IPS-18c (cell line): ENCODE measurements around the gene ZFAND3.
"Not testable (repeated sequence)": the region's sequence is repeated elsewhere in the genome, so short reads cannot be mapped to it uniquely, and the experiment has no call there.

Experiments used
- H3K4me3 ChIP-seq: 2 replicates; pipeline ENCODE4 v1.7.0; 2013; ENCODE audit warnings: low read depth, mild to moderate bottlenecking, low read length, moderate library complexity; ENCODE audit not compliant: insufficient read depth
- H3K9me3 ChIP-seq: one replicate; pipeline ENCODE4 v1.6.1; 2013; ENCODE audit warnings: mild to moderate bottlenecking, low read length, moderate library complexity; ENCODE audit not compliant: control insufficient read depth, insufficient read depth

The ZFAND3 gene

DNA sequence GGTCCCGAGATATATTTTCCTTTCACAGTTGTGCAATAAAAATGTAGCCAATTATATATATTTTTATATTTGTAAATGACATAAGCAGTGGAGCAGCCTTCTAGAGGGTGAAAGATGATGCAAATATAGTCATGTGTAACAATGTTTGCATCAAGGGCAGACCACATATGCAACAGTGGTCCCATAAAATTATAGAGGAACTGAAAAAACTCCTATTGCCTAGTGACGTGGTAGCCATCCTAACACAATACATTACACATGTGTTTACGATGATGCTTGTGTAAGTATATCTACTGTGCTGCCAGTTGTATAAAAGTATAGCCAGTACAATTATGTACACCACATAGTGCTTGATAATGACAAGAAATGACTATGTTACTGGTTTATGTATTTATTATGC is 162.8 kb downstream of the ZFAND3 start:
- no peaks in the 10 kb centered on the region for H3K9me3 ChIP-seq

GRCh38 chr6:37983720-37984501 is 164.4 kb downstream of the ZFAND3 start:
- no peak overlapping the region for H3K4me3 ChIP-seq
- H3K9me3 ChIP-seq, result no peaks in the 10 kb centered on the region

More for the DNA sequence above, 162.8 kb downstream of the ZFAND3 start:
- no peak overlapping the region for H3K4me3 ChIP-seq

DNA sequence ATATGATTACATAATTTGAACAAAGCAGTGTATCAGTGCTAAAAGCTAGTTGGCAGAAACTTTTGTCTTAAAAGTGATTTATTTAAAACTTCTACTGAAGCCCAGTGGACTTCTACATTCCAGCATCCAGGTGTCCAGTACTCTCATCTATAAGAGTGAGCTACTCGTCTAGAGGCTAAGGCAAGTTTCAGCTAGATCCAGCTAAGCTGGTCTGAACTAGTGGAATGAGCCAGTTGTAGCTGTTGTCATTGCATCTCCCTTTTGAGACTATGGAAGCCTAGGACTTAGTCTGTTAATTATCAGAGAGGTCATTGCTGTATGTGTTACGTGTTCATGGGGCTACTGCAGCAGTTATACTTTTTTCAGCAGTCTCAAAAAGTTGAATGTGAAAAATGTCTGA is 165.1 kb downstream of the ZFAND3 start:
- Histone ChIP-seq H3K4me3 (no peak overlapping the region), H3K9me3 (no peaks in the 10 kb centered on the region)

GRCh38 chr6:37985355-37985754 is 165.8 kb downstream of the ZFAND3 start:
- H3K4me3 ChIP-seq, result no peak overlapping the region
- H3K9me3 ChIP-seq, result no peaks in the 10 kb centered on the region

DNA sequence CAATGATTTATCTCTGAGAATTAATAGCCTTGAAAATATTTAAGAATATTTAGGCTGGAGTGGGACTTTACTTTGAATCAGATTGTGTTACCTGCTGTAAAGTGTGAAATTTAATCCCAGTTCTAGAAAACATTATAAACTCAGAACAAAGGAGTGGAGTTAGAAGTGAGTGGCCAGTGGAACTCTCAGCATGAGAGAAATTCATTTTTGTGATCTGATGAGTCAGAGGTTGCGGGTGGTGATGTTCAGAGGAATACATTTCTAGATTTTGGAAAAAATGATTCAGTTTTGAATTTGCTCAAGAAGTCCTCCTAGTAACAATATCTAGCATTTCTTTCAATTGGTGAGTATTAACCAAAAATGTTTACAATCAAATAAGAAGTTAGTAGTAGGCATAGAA is 167.5 kb downstream of the ZFAND3 start:
- Histone ChIP-seq H3K4me3 (no peak overlapping the region), H3K9me3 (no peaks in the 10 kb centered on the region)

DNA sequence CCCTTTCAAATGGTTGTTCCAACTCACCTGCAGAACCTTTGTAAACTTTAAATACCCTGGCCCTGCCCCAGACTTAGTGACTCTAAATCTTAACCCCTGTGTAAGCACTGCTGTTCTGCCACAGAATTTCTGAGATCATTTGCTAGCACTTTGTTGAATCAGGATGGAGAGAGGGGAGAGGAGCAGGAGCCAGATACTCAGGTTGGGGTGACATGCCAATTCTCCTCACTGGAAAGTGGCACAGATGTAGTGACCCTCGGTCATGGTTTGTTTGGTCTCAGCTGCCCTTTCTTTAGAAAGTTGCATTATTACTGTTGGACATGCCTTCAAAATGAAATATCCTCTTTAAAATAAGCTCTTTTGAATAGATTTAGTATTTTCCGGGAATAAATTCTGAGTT is 168.0 kb downstream of the ZFAND3 start:
- H3K4me3 ChIP-seq, result no peak overlapping the region
- H3K9me3 ChIP-seq, result no peaks in the 10 kb centered on the region

- Histone ChIP-seq H3K9me3 (no peaks in the 10 kb centered on the region), H3K4me3 (no peak overlapping the region)
These were observed 168.6 kb downstream of the ZFAND3 start for GRCh38 chr6:37988127-37988526.

- Histone ChIP-seq H3K9me3 (no peaks in the 10 kb centered on the region), H3K4me3 (no peak overlapping the region)
These were observed 169.2 kb downstream of the ZFAND3 start for GRCh38 chr6:37988696-37989095.

- no peaks in the 10 kb centered on the region for H3K9me3 ChIP-seq
These were observed 171.4 kb downstream of the ZFAND3 start for GRCh38 chr6:37990762-37991525.

DNA sequence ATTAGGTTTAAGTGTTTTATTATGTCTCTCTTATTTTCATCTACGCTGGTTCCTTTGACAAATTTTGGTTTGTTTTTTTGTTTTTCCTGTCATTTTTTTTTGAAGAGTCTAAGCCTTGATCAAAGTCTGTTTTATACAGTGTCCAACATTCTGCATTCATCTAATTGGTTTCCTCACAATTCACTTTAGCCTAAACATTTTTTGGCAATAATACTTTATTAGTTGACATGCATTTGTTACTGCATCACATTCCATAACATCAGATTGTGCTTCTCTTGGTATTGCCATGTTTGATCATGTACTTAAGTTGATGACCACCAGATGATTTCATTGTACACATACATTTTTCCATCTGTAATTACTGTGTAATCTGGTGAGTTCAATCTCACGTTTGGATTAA is 173.2 kb downstream of the ZFAND3 start:
- Histone ChIP-seq H3K4me3 (no peak overlapping the region), H3K9me3 (no peaks in the 10 kb centered on the region)

More at GRCh38 chr6:37990762-37991525, 171.4 kb downstream of the ZFAND3 start:
- H3K4me3 ChIP-seq, result no peak overlapping the region

DNA sequence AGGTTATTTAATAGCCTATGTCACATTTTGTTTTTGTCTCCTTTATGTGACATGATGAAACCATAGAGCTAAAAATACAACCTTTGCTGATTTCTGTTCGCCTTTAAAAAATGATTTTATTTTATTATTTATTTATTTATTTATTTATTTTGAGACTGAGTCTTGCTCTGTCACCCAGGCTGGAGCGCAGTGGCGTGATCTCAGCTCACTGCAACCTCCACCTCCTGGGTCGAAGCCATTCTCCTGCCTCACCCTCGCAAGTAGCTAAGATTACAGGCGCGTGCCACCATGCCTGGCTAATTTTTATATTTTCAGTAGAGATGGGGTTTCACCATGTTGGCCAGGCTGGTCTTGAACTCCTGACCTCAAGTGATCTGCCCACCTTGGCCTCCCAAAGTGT is 173.7 kb downstream of the ZFAND3 start:
- H3K4me3 ChIP-seq, H3K9me3 ChIP-seq: not testable (repeated sequence)

- Histone ChIP-seq H3K4me3 (no peak overlapping the region), H3K9me3 (no peaks in the 10 kb centered on the region)
These were observed 174.1 kb downstream of the ZFAND3 start for GRCh38 chr6:37993596-37993995.

DNA sequence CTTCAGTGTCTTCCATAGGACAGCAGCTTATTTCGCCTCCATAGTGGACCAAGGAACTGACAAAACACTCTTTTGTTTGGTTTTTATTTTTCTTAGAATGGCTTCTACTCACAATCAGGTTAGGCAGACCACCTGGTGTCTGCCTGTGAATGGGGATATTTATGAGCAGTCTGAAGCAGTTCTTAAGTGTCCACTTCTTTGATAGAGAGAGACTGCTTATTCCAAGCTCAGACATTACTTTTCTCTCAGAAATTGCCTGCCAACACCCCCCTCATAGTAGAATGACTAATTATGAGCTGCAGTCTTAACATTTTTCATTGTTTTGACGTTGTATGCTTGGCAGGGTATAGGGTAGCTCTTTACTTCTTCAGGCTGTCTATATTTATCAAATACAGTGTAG is 174.7 kb downstream of the ZFAND3 start:
- Histone ChIP-seq H3K4me3 (no peak overlapping the region), H3K9me3 (no peaks in the 10 kb centered on the region)

DNA sequence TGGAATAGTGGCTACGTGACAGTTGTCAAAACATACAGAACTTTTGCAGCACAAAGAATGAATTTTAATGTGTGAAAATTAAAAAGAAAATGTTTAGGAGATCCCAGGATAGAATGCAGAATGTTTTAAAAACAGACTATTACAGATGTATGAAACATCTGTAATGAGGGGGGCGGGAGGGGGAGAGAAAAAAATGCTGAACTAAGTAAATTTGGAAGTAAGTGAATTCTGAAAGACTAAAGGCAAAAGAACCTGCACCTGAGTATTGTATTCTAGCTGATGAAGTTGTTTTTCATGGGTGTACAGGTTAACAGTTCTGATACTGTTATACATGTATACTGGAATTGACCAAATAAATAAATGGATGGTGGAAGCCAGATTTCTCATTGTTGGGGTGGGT is 178.8 kb downstream of the ZFAND3 start:
- H3K9me3 ChIP-seq, result no peaks in the 10 kb centered on the region

GRCh38 chr6:38001386-38001785 is 181.9 kb downstream of the ZFAND3 start:
- Histone ChIP-seq H3K9me3 (no peaks in the 10 kb centered on the region), H3K4me3 (no peak overlapping the region)

More for the DNA sequence above, 178.8 kb downstream of the ZFAND3 start:
- no peak overlapping the region for H3K4me3 ChIP-seq

DNA sequence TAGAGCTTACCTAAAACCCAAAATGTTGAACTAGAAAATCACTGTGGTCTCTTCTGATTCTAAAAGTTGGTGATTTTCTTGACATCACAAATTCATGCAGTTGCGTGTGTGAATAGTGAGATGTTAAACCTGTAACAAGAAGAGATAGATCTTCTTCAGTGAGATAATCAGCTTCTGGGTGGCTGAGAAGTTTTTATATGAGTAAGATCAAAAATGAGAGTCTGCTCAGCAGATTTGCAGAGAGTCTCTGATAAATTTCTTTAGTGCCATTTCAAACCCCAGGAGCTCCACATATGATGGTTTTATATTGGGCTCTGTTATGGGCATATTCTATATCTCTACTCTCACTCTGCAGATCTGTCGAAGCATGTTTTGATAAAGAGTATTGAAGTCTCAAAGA is 185.4 kb downstream of the ZFAND3 start:
- Histone ChIP-seq H3K9me3 (no peaks in the 10 kb centered on the region), H3K4me3 (no peak overlapping the region)

DNA sequence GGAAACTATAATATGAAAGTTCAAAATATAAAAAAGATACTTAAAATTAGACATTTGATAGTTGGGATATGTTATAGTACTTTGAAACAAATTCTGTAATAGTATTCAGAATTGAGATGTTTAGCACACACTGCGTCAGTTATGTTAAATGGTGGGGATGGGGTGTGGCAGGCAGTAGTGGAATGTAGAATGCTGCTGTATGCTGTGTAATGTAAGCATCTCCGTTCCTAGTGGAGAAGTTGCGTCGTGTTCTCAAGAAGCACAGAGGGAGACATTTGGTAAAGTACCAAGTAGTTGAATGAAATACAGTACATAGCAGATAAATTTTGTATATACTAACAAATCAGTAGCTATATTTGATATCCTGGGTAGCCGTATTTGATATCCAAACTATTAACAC is 192.4 kb downstream of the ZFAND3 start:
- peaks cover 2% of the 10 kb centered on the region for H3K9me3 ChIP-seq
- no peak overlapping the region for H3K4me3 ChIP-seq

GRCh38 chr6:38012573-38012972 is 193.0 kb downstream of the ZFAND3 start:
- Histone ChIP-seq H3K9me3 (peaks cover 2% of the 10 kb centered on the region), H3K4me3 (no peak overlapping the region)
